ENCODE measurements around the gene MTF2.

Gene MTF2

DNA sequence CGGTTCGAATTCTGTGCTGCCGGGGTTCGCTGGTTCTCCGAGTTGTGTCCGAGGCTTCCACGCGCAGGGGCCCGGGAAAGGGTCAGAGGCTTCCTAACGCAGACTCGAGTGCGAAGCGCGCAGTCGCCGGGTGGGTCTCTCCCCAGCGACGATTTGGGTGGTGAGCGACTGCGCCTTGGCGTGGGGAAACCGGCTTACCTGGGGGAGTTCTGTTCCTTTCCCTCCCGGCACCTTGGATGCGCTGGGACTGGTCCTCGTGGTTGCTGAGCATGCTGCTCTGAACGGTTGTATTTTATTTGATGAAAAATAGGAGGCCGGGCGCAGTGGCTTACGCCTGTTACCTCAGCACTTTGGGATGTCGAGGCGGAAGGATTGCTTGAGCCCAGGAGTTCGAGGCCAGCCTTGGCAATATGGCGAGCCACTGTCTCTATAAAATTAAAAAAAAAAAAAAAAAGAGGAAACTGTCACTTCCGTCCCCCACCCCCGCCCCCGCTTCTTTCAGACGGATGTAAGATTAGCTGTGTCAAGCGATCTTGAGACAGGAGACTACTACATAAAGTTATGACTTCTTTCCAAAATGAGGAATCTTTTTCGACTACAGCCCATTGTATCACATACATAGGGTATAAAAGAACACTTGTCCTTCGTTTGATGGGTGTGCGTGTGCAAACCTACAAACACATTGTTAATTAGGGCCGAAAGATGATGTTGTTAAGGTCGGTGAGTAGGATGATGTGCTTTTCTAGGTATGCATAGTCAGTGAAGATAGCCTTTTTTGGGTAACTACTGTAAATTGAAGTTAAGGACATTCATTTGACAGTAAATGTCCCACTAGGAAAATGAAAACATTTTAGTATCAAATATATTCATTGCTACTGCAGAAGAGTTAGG lies 101.9 kb downstream of the MTF2 start, which contains the start of gene CCDC18:
Gene CCDC18, plus strand, starts transcription at position 2 of the 891 bp plus-strand sequence. CDS start 2,638 bp downstream, outside the sequence.
- DNase-seq (ENCODE audit: low read depth, low spot score): no peak

GRCh38 chr1:93186667-93187066 lies 107.6 kb downstream of the MTF2 start:
- DNase-seq (ENCODE audit: low read depth, low spot score): no peak

All from activated naive CD8-positive, alpha-beta T cell treated with anti-CD3 and anti-CD28 coated beads, Interleukin-2, amount 50 U/mL, for 16 hours (primary cell).